ENCODE results near the gene ARSK.

ARSK gene

GRCh38 chr5:95619514-95620029, 64.7 kb downstream of the ARSK start:
- Histone ChIP-seq H3K27ac (ENCODE audit: insufficient read depth, low read depth, low read length, poor library complexity, severe bottlenecking) (no peak overlapping the region), H3K36me3 (ENCODE audit: control insufficient read depth, insufficient read depth, low read length) (no peaks in the 10 kb centered on the region), H3K27me3 (ENCODE audit: control insufficient read depth, insufficient read depth, low read length, poor library complexity, severe bottlenecking) (peaks cover 71% of the 10 kb centered on the region), H3K4me1 (ENCODE audit: control insufficient read depth, insufficient read depth, low read length) (no peaks in the 10 kb centered on the region), H3K4me3 (ENCODE audit: insufficient read depth, low read depth, low read length) (no peak overlapping the region), H3K9me3 (ENCODE audit: control insufficient read depth, low read length) (no peaks in the 10 kb centered on the region)
- WGBS, 2 experiments = 9 to 12% methylated on average over 19 of the region's 19 CpGs

- Histone ChIP-seq H3K27me3 (ENCODE audit: control insufficient read depth, insufficient read depth, low read length, poor library complexity, severe bottlenecking) (peaks cover 71% of the 10 kb centered on the region), H3K4me1 (ENCODE audit: control insufficient read depth, insufficient read depth, low read length) (no peaks in the 10 kb centered on the region)
- 1 to 2% methylated on average over 85 of the region's 85 CpGs for WGBS, 2 experiments
Observed at GRCh38 chr5:95620030-95620869, 65.3 kb downstream of the ARSK start, which contains the start of gene GPR150. Gene GPR150, plus strand, starts transcription at chr5:95620087. Its CDS starts 189 bp downstream, at chr5:95620276.

GRCh38 chr5:95620870-95621838, 66.3 kb downstream of the ARSK start:
- H3K36me3 ChIP-seq (ENCODE audit: control insufficient read depth, insufficient read depth, low read length) = no peaks in the 10 kb centered on the region
- H3K27me3 ChIP-seq (ENCODE audit: control insufficient read depth, insufficient read depth, low read length, poor library complexity, severe bottlenecking) = peaks cover 71% of the 10 kb centered on the region
- no peaks in the 10 kb centered on the region for H3K9me3 ChIP-seq (ENCODE audit: control insufficient read depth, low read length)
- H3K4me3 ChIP-seq (ENCODE audit: insufficient read depth, low read depth, low read length) = peak overlapping the region; percentile 46
- H3K4me1 ChIP-seq (ENCODE audit: control insufficient read depth, insufficient read depth, low read length) = no peaks in the 10 kb centered on the region
- no peak overlapping the region for H3K27ac ChIP-seq (ENCODE audit: insufficient read depth, low read depth, low read length, poor library complexity, severe bottlenecking)
- WGBS, 2 experiments = 1% methylated on average over 92 of the region's 92 CpGs

More at GRCh38 chr5:95620030-95620869, 65.3 kb downstream of the ARSK start, which contains the start of gene GPR150:
- Histone ChIP-seq H3K9me3 (ENCODE audit: control insufficient read depth, low read length) (no peaks in the 10 kb centered on the region), H3K36me3 (ENCODE audit: control insufficient read depth, insufficient read depth, low read length) (no peaks in the 10 kb centered on the region), H3K4me3 (ENCODE audit: insufficient read depth, low read depth, low read length) (peak within 1 kb of the TSS; percentile 46), H3K27ac (ENCODE audit: insufficient read depth, low read depth, low read length, poor library complexity, severe bottlenecking) (no peak within 1 kb of the TSS)

GRCh38 chr5:95621839-95622629, 67.1 kb downstream of the ARSK start:
- Histone ChIP-seq H3K27ac (ENCODE audit: insufficient read depth, low read depth, low read length, poor library complexity, severe bottlenecking) (no peak overlapping the region), H3K27me3 (ENCODE audit: control insufficient read depth, insufficient read depth, low read length, poor library complexity, severe bottlenecking) (peaks cover 68% of the 10 kb centered on the region), H3K9me3 (ENCODE audit: control insufficient read depth, low read length) (no peaks in the 10 kb centered on the region), H3K36me3 (ENCODE audit: control insufficient read depth, insufficient read depth, low read length) (no peaks in the 10 kb centered on the region), H3K4me3 (ENCODE audit: insufficient read depth, low read depth, low read length) (no peak overlapping the region), H3K4me1 (ENCODE audit: control insufficient read depth, insufficient read depth, low read length) (no peaks in the 10 kb centered on the region)
- 67 to 78% methylated on average over 6 to 8 of the region's 8 CpGs for WGBS, 2 experiments

GRCh38 chr5:95623706-95624105, 68.8 kb downstream of the ARSK start:
- WGBS, 2 experiments = 95 to 96% methylated on average over 5 of the region's 5 CpGs
- H3K36me3 ChIP-seq (ENCODE audit: control insufficient read depth, insufficient read depth, low read length) = no peaks in the 10 kb centered on the region
- H3K4me3 ChIP-seq (ENCODE audit: insufficient read depth, low read depth, low read length) = no peak overlapping the region
- H3K27ac ChIP-seq (ENCODE audit: insufficient read depth, low read depth, low read length, poor library complexity, severe bottlenecking) = no peak overlapping the region
- no peaks in the 10 kb centered on the region for H3K9me3 ChIP-seq (ENCODE audit: control insufficient read depth, low read length)
- no peaks in the 10 kb centered on the region for H3K4me1 ChIP-seq (ENCODE audit: control insufficient read depth, insufficient read depth, low read length)
- H3K27me3 ChIP-seq (ENCODE audit: control insufficient read depth, insufficient read depth, low read length, poor library complexity, severe bottlenecking) = peaks cover 54% of the 10 kb centered on the region

GRCh38 chr5:95624368-95624767, 69.5 kb downstream of the ARSK start:
- H3K4me1 ChIP-seq (ENCODE audit: control insufficient read depth, insufficient read depth, low read length) = no peaks in the 10 kb centered on the region
- WGBS, 2 experiments = 100% methylated on average over 1 to 2 of the region's 2 CpGs
- H3K27ac ChIP-seq (ENCODE audit: insufficient read depth, low read depth, low read length, poor library complexity, severe bottlenecking) = no peak overlapping the region
- H3K4me3 ChIP-seq (ENCODE audit: insufficient read depth, low read depth, low read length) = no peak overlapping the region
- H3K36me3 ChIP-seq (ENCODE audit: control insufficient read depth, insufficient read depth, low read length) = no peaks in the 10 kb centered on the region
- H3K27me3 ChIP-seq (ENCODE audit: control insufficient read depth, insufficient read depth, low read length, poor library complexity, severe bottlenecking) = peaks cover 47% of the 10 kb centered on the region
- no peaks in the 10 kb centered on the region for H3K9me3 ChIP-seq (ENCODE audit: control insufficient read depth, low read length)

- H3K27ac ChIP-seq (ENCODE audit: insufficient read depth, low read depth, low read length, poor library complexity, severe bottlenecking) = no peak overlapping the region
- 94 to 95% methylated on average over 1 of the region's 1 CpG for WGBS, 2 experiments
- no peaks in the 10 kb centered on the region for H3K4me1 ChIP-seq (ENCODE audit: control insufficient read depth, insufficient read depth, low read length)
- H3K27me3 ChIP-seq (ENCODE audit: control insufficient read depth, insufficient read depth, low read length, poor library complexity, severe bottlenecking) = peaks cover 24% of the 10 kb centered on the region
- H3K9me3 ChIP-seq (ENCODE audit: control insufficient read depth, low read length) = no peaks in the 10 kb centered on the region
- no peaks in the 10 kb centered on the region for H3K36me3 ChIP-seq (ENCODE audit: control insufficient read depth, insufficient read depth, low read length)
- H3K4me3 ChIP-seq (ENCODE audit: insufficient read depth, low read depth, low read length) = no peak overlapping the region
Observed at GRCh38 chr5:95626701-95627100, 71.8 kb downstream of the ARSK start.

- WGBS, 2 experiments = 90% methylated on average over 3 to 4 of the region's 4 CpGs
- H3K36me3 ChIP-seq (ENCODE audit: control insufficient read depth, insufficient read depth, low read length) = no peaks in the 10 kb centered on the region
Observed at GRCh38 chr5:95627971-95628810, 73.3 kb downstream of the ARSK start.

GRCh38 chr5:95628933-95629332, 74.0 kb downstream of the ARSK start:
- peaks cover 3% of the 10 kb centered on the region for H3K27me3 ChIP-seq (ENCODE audit: control insufficient read depth, insufficient read depth, low read length, poor library complexity, severe bottlenecking)
- no peak overlapping the region for H3K27ac ChIP-seq (ENCODE audit: insufficient read depth, low read depth, low read length, poor library complexity, severe bottlenecking)
- H3K4me3 ChIP-seq (ENCODE audit: insufficient read depth, low read depth, low read length) = no peak overlapping the region
- 85 to 86% methylated on average over 1 of the region's 1 CpG for WGBS, 2 experiments
- no peaks in the 10 kb centered on the region for H3K9me3 ChIP-seq (ENCODE audit: control insufficient read depth, low read length)
- H3K4me1 ChIP-seq (ENCODE audit: control insufficient read depth, insufficient read depth, low read length) = no peaks in the 10 kb centered on the region
- no peaks in the 10 kb centered on the region for H3K36me3 ChIP-seq (ENCODE audit: control insufficient read depth, insufficient read depth, low read length)

More at GRCh38 chr5:95627971-95628810, 73.3 kb downstream of the ARSK start:
- Histone ChIP-seq H3K27ac (ENCODE audit: insufficient read depth, low read depth, low read length, poor library complexity, severe bottlenecking) (no peak overlapping the region), H3K4me3 (ENCODE audit: insufficient read depth, low read depth, low read length) (no peak overlapping the region), H3K9me3 (ENCODE audit: control insufficient read depth, low read length) (no peaks in the 10 kb centered on the region), H3K27me3 (ENCODE audit: control insufficient read depth, insufficient read depth, low read length, poor library complexity, severe bottlenecking) (peaks cover 9% of the 10 kb centered on the region), H3K4me1 (ENCODE audit: control insufficient read depth, insufficient read depth, low read length) (no peaks in the 10 kb centered on the region)

Data from ectodermal cell (in vitro differentiated cells).